GM18520 (cell line): Measurements from ENCODE around the gene VASP.

Experiments
- ATAC-seq: cut with Tn5 transposase; IDR thresholded peaks from one replicate; pipeline ENCODE4 v1.9.1; 2021; ENCODE audit not compliant: unreplicated experiment

VASP gene

DNA sequence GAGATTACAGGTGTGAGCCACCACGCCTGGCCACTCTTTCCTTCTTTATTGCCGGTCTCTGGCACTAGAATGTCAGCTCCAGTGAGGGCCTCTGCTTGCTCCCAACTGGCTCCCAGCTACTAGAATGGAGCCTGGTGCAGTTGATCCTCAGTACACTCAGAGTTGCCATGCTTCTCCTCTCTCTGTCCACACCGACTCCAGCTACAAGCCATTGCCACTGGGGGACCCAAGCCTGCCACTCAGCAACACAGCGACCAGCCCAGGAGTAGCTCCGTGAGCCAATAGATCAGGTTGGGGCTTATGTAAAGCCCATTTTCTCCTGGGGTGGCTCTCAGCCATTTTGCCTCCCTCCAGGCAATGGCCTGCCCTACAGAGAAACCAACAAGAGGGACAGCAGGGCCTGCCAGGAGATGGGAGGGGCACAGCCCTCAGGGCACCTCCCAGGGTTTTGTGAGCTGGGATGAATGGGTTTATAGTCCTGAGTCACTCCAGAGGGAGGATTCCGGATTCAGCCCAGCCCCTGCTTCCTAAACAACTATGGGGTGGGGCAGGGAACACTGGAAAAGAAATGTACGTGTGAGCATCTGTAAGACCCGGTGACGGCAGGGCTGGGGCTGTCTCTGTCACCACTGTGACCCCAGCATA, 40.8 kb downstream of the VASP start:
- ATAC-seq = no peak

DNA sequence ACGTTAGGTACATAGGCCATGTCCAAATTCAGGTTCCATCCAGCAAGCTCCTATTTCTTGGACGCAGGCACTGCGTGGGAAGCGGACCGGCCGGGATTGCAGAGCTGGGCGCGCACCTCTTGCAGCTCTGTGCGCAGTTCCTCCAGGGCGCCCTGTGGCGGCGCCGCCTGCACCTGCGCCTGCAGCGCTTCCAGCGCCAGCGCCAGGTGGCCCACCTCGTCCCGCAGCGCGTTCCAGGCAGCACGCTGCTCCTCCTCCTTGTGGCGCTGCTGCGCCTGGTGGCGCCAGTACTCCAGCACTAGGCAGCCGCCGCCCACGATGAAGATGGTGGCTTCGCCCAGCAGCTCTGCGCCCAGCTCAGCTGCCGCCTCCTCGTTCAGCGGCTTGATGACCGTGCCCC, 46.2 kb downstream of the VASP start:
- no peak for ATAC-seq

DNA sequence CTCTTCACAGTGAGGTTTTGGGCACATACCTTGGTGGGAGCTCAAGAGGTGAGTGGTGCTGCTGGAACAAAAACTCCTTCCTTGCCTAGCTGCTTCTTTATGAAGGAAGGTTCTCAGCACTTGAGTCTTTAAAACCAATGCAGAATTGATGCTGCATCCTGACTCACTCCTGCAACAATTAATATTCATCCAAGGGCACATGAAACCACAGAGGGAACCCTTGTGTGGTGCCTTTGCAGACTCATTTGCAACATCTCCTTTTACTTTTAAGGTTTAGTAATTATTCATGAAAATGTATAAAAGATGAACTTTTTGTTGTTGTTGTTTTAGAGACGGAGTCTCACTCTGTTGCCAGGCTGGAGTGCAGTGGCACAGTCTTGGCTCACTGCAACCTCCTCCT, 47.2 kb downstream of the VASP start:
- ATAC-seq = no peak

DNA sequence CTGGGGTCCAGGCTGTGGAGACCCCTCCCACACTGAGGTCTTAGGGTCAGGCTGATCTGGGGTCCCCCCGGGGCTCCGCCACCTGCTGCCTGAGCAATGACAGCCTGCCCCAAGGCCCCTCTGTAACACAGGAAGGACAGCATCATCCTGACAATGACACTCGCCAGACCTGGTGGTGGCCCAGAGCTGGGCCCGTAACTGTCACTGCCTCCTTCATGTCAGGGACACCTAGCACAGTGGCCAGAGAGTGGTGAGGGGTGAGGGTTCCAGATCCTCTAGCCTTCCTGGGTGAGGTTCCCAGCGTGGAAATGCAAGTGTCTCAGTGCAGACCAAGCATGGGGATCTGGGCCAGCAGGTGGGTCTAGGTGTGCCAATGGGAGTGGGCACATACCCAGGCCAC, 49.6 kb downstream of the VASP start:
- ATAC-seq = no peak

DNA sequence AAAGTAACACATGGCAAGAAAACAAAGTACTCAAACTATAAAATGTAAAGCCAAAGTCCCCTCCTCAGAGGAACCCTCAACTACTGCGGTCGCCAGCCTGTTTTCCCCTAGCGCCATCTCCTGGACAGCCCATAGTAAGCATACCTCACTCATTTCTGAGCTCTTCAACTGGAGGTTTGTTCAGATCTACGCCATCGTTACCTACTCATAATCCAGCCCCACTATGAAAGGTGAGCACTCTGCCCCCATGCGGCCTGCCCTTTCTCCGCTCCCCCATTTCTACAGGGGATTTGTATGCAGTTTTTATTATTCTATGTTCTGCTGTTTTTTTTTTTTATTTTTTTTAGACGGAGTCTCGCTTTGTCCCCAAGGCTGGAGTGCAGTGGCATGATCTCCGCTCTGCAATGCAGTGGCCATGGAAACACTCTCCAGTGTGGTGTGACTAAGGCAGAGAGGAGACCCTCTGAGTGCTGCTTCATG, 51.2 kb downstream of the VASP start:
- no peak for ATAC-seq

DNA sequence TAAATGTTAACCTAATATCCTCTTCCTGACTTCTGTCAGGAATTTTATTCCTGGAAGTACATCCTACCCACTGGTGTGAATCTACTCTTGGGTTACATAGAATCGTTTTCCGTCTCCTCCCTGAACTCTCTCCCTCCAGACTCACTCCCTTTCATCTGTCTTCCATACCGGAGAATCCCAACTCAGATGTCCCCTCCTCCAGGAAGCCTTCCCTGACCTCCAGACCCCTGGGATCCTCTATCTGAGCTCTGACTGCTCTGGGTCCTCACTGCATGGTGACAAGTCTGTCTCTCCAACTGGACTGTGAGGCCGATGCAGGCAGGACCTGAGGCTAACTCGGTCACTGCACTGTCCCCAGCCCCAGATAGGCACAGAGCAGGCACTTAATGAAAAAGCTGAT, 52.8 kb downstream of the VASP start:
- ATAC-seq = no peak

DNA sequence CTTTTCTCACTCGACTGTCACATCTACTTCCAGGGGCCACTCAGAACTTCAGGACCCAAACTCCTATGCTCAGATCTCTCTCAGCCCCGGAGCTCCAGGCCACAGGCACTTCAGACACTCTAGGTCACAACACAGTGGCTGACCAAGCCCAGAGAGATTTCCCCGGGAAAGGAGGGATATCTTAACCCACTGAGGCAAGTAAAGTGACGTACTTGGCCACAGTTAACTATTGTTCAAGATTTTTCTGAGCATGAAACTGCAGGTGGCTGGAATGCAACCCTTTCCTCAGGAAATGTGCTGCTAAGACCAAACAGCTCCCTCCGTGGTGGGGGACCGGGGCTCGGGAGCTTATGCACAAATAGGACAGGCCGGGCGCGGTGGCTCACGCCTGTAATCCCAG, 53.4 kb downstream of the VASP start:
- no peak for ATAC-seq

DNA sequence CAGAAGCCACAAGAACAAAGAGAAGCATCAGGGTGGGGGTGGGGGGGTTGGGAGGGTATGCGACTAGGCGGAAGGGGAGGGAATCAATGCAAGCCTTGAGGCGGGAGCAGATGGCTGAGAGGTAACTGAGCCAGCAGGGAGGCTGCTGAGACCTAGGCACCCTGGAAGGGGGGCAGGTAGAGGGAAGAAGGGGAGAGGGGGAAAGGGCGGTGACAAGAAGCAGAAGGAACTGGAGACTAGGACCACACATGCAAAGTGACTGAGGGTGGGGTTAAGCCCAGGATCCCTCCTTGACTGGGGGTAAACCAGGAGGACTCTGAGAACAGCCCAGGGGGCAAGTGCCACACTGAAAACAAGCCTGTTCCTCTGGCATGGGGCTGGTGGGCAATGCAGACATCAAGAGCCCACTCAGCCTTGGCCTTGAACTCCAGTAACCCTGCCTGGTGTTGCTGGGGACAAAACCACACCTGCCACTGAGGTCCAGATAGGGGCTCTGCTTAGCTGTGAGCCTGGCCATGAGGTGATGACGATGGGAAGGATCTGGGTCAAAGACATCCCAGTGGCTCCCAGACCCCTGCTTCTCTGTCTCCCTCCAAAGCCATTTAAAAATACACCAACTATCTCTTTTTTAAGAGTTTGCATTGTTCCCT, 57.0 kb downstream of the VASP start:
- no peak for ATAC-seq

DNA sequence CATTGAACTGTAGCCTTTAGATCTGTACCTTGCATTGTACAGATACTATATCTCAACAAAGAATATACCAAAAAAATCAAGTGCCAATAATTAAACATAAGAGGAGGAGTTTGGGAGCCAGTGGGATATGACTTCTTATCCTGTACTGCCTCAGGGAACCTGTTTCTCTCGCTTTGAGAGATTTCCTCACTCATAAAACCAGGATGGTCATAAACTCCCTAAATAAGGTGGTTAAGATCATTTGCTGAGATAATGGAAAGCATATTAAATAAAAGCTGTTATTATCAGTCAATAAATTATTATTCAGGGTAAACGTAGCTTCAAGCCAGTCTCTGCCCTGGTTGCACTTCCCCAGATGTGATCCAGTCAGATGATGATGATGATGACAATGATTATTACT, 60.3 kb downstream of the VASP start:
- no peak for ATAC-seq

DNA sequence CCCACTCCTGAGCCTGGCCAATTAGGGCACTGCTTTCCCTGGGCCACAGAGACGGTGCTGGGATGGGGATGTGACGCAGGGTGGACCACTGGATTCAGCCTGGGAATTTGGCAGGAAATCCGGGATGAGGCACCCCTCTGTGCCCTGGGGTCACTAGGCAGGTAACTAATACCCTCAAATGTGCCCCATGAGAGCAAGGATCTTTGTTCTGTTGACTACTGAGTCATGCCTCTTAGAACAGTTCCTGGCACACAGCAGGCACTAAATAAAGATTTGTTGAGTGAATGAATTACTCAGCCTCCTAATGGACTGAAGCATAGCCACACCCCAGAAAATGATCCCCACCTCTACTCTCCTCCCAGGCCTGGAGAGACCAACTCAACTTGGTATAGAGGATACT, 61.5 kb downstream of the VASP start:
- ATAC-seq = no peak

DNA sequence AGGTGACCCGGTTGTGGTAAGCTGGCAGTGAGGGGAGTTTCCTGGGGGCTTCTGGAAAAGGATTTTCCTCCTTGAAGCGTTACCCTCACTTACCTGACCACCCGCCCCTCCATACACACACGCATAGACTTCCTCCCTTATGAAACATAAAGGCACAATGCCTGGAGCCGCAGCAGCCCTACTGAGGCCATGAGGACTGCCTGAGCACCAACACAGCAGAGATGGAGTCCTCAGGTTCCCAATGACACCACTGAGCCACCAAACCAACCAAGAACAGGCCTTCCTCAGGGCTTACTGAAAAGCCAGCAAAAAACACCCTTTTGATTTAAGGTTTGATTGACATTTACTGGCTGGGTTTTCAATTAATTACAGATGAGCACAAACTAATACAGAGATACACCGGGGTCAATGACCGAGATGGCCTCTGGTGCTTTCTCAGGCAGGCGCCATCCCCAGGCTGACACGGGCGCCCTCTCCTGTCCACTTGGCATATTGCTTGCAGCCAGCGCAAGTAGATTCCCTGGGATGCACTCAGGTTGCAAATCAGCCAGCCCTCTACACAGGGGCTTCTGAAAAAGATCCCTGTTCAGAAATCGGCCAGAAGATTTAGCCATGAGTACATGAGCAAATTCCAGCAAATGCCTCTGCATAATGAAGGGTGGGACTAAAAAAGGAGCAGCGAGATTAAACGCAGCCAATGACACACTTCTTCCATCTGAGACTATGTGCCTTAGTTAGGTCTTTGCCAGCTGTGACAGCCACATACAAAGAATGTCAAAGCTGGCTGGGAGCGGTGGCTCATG, 62.5 kb downstream of the VASP start:
- no peak for ATAC-seq

DNA sequence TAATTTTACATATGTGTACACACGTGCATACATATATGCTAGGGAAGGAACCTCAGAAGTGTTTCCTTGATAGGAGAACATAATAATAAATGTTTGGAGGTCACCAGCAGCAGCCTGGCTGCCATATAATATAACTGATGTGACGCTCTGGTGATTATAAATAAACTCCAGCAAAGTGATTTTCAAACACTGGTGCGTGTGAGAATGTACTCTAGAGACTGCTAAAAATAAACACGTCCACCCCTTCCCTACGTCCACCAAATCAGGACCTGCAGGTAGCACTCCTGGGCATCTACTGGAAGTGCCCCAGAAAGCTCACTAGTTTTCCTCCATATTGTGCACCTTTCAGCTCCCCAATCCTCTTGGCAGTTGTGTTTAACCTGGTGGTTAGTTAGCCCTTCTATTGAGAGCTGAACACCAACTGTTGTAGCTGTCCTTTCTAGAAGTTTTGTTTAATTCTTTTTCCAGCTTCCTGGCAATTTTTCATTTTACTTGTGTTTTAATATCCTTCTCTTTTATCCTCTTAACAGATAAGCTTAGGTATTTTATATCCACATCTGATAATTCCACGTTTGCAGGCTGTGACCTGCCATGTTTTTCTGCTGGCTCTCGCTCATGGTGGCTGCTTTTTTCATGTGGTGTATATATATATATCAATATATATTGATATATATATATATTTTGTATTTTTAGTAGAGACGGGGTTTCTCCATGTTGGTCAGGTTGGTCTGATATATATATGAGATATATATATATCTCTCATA, 64.4 kb downstream of the VASP start:
- no peak for ATAC-seq

DNA sequence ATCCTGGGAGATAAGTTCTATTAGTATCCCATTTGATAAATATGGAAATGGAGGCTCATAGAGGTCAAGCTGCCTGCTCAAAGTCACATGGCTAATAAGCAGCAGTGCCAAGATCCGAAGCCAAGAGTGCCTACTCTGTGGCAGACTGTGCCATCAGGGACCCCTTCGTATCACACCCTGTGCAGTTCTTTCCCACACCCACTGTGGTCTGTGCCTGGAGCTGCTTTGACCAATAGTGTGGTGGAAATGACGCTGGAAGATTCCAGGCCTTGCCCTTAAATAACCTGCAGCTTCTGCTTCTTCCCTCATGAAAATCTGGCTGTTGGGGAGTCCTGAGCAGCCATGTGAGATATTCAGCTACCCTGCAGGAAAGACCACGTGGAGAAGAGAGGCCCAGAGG, 67.2 kb downstream of the VASP start:
- no peak for ATAC-seq

DNA sequence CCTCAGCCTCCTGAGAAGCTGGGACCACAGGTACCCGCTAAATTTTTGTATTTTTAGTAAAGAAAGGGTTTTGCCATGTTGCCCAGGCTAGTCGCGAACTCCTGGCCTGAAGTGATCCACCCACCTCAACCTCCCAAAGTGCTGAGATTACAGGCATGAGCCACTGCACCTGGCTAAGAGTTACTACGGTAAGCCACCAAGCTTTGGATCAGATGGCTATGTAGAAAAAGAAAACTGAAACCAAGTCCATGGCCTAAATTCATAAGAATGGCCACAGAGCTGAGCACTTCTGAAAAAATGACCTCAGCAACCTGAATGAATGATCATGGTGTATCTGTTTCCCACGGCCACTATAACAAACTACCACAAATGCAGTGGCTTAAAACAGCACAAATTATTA, 67.9 kb downstream of the VASP start:
- no peak for ATAC-seq
